Measurements from ENCODE around the gene TPD52L3. TPM values are rescaled to one million over a fixed set of nuclear protein-coding genes. Genes with fewer than 3 reads are reported as not detected.

The TPD52L3 gene
- not detected for total RNA-seq
- long read RNA-seq: 0 reads

GRCh38 chr9:6328103-6328502 is at the start of gene TPD52L3:
TPD52L3 (plus strand) TSS chr9:6328375; CDS start chr9:6328596, 221 bp downstream.
- WGBS (ENCODE audit: insufficient coverage, low coverage, low lambda C conversion rate, missing lambda C conversion rate): 63% methylated on average over 2 of the region's 16 CpGs
- no peak for DNase-seq
- intact Hi-C loops (cut with DNase I): no loop called here
- Histone ChIP-seq H3K27me3 (no peaks in the 10 kb centered on the region), H3K4me1 (no peaks in the 10 kb centered on the region), H3K9me3 (no peaks in the 10 kb centered on the region), H3K4me3 (no peak within 1 kb of the TSS), H3K36me3 (no peaks in the 10 kb centered on the region), H3K27ac (no peak within 1 kb of the TSS)
- TF ChIP-seq CTCF (IDR thresholded peaks at IDR 0.05): no peak
- no peak for TF ChIP-seq POLR2A (IDR thresholded peaks at IDR 0.05)
- no peak for ATAC-seq

DNA sequence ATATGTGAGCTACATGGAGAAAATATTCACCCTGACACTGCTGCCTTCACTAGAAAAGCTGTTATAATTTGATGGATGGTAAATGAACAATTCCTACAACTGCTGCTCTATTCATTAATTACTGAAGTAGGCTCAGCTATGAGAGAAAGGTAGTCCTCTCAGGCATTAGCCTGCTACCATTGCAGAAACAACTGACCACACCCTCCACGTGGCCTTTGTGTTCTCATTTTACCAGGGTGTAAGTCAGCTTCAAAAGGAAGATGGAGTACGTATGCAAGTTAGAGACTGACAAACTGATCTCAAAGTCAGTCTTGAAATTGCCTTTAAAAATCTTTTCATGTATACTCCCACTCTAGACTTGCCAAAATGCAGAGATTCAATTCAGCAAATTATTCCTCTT is 26.3 kb upstream of the TPD52L3 start:
- Histone ChIP-seq H3K36me3 (no peaks in the 10 kb centered on the region), H3K27me3 (no peaks in the 10 kb centered on the region), H3K4me1 (no peaks in the 10 kb centered on the region), H3K9me3 (no peaks in the 10 kb centered on the region), H3K27ac (no peak overlapping the region), H3K4me3 (no peak overlapping the region)
- TF ChIP-seq POLR2A (IDR thresholded peaks at IDR 0.05): no peak
- no peak for TF ChIP-seq CTCF (IDR thresholded peaks at IDR 0.05)
- no peak for ATAC-seq
- WGBS (ENCODE audit: insufficient coverage, low coverage, low lambda C conversion rate, missing lambda C conversion rate): 6% methylated on average over 2 of the region's 2 CpGs
- intact Hi-C loops (cut with DNase I): no loop called here
- DNase-seq: no peak

- H3K27me3 ChIP-seq: no peaks in the 10 kb centered on the region
- no peak overlapping the region for H3K27ac ChIP-seq
- no peak for TF ChIP-seq CTCF (IDR thresholded peaks at IDR 0.05)
- TF ChIP-seq POLR2A (IDR thresholded peaks at IDR 0.05): no peak
- no peaks in the 10 kb centered on the region for H3K9me3 ChIP-seq
- DNase-seq (no peak), ATAC-seq (no peak)
- no peak overlapping the region for H3K4me3 ChIP-seq
- intact Hi-C loops (cut with DNase I): no loop called here
- no peaks in the 10 kb centered on the region for H3K36me3 ChIP-seq
- no peaks in the 10 kb centered on the region for H3K4me1 ChIP-seq
Measured at GRCh38 chr9:6302417-6302816, 25.8 kb upstream of the TPD52L3 start.

DNA sequence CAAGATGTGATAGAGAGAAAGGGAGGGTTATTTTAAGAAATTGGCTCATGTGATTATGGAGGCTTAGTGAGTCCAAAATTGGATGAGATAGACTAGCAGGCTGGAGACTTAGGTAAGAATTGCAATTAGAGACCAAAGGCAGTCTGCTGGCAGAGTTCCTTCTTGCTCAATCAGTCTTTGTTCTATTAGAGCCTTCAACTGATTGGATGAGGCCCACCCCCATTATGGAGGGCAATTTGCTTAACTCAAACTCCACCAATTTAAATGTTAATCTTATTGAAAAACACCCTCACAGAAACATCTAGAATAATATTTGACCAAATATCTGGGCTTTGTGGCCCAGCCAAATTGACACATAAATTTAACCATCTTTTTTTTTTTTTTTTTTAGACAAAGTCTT is 23.9 kb upstream of the TPD52L3 start:
- intact Hi-C loops (cut with DNase I): no loop called here
- no peaks in the 10 kb centered on the region for H3K36me3 ChIP-seq
- H3K9me3 ChIP-seq: no peaks in the 10 kb centered on the region
- H3K27ac ChIP-seq: no peak overlapping the region
- H3K4me3 ChIP-seq: no peak overlapping the region
- ATAC-seq (no peak), DNase-seq (no peak)
- TF ChIP-seq CTCF (IDR thresholded peaks at IDR 0.05) (no peak), POLR2A (IDR thresholded peaks at IDR 0.05) (no peak)
- no peaks in the 10 kb centered on the region for H3K27me3 ChIP-seq
- H3K4me1 ChIP-seq: no peaks in the 10 kb centered on the region

DNA sequence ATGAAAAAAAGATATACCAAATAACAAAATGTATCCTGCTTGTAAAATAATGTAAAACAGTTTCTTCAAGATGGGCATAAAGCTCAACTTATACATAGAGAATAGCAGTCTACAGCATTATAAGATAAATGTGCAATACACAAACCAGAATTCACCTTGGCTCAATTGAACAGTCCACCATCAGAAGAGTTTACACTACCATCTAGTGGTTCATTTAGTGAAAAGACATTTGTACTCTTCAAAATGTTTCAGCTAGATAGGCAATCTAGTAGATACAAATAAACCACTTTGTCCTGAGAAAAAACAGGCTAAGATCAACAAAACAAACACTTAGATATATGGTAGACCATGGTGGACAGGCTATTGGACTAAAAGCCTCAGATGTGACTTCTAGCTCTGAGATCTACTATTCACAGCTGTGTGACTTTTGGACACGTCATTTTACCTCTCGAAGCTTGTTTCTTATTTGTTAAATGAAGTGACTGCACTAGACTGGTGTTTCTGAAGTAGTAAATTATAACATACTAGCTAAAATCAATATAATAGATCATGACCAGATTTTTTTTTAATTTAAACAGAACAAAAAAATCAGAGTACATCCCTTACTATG is 22.1 kb upstream of the TPD52L3 start:
- WGBS (ENCODE audit: insufficient coverage, low coverage, low lambda C conversion rate, missing lambda C conversion rate): 74% methylated on average over 2 of the region's 2 CpGs
- no peak overlapping the region for H3K27ac ChIP-seq
- ATAC-seq: peak; percentile 83 to 90 (median 86)
- TF ChIP-seq CTCF (IDR thresholded peaks at IDR 0.05): peak; percentile 58 to 83 (median 66)
- no peak for TF ChIP-seq POLR2A (IDR thresholded peaks at IDR 0.05)
- no peaks in the 10 kb centered on the region for H3K36me3 ChIP-seq
- no peaks in the 10 kb centered on the region for H3K4me1 ChIP-seq
- H3K4me3 ChIP-seq: no peak overlapping the region
- intact Hi-C loops (cut with DNase I): no loop called here
- H3K27me3 ChIP-seq: no peaks in the 10 kb centered on the region
- no peak for DNase-seq
- no peaks in the 10 kb centered on the region for H3K9me3 ChIP-seq

Measured in right lobe of liver (tissue), 6 donors.